A375 (cell line): ENCODE measurements around the gene PRKAA1. TPM values are rescaled to one million over a fixed set of nuclear protein-coding genes. Genes with fewer than 3 reads are reported as not detected.

ENCODE experiments used
- small RNA-seq: library from RNA; depleted of rRNA; stranded (forward); fragments of <200 nt; gene quantifications from one replicate; pipeline ENCODE3, GENCODE V24; 2014
- total RNA-seq: library from RNA; depleted of rRNA; stranded (reverse); fragments of >200 nt; shearing (Covaris generic); gene quantifications from 2 replicates; pipeline ENCODE4 v1.2.3, GENCODE V29; 2014; rRNA removed

PRKAA1 gene
- total RNA-seq: 151 and 153 TPM in 2 replicates

DNA sequence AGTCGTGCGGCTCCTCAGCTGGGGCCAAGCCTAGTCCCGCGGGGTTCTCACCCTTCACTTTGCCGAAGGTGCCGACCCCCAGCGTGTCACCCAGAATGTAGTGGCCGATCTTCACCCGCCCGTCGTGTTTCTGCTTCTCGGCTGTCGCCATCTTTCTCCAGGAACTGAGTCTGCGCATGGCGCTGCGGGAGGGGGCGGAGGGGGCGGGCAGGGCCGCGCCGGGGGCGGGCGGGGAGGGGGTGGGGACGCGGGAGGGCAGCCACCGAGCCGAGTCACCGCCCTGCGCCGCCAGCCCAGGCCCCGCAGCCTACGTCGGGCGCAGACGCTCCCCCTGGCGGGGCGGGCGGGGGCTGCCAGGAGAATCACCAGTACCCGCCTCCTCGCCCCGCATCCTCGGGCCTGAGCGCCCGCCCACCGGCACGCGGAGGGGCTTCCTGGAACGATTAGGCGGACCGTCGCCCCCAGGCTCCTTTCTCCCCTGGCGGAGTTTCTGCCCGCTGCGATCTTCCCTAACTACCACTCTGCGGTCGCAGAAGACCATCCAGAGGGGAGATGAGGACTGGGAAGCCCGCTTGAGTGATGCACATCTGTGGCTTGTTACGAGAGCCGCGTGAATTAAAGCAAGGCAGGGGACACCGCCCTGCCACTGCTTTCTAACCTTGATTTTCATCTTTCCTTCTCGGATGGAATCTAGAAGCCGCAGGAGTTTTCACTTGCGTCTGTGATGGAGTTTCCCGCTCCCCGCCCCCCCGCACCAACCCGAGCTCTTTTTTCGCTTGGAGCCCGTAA is at the start of gene PRKAA1:
TSS of gene PRKAA1 (minus strand) at position 363 of the 789 bp plus-strand sequence. CDS start at position 178, 185 bp downstream.

DNA sequence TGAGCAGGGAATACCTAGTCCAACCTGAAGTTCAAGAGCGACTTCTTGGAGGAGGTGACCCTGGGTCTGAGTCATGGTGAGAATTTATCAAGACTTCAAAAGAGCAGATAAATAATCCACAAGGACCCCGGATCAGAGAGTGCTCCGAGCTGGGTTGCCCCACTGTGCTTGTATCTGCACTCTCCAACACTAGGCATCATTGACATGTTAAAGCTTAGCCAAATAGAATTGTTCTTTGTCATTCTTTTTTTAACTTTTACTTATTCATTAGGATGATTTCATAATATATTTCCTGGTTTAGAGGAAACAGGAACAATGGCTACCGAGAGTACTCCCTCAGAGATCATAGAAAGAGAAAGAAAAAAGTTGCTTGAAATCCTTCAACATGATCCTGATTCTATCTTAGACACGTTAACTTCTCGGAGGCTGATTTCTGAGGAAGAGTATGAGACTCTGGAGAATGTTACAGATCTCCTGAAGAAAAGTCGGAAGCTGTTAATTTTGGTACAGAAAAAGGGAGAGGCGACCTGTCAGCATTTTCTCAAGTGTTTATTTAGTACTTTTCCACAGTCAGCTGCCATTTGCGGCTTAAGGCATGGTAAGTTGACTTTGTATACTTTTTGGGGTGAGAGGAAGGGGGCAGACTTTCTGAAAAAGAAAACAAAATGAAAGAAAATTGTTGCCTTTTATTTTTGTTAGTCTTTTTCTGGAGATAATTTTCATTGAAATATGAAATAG is 43.1 kb upstream of the PRKAA1 start, which contains the start of gene CARD6:
TSS of gene CARD6 (plus strand) at position 300 of the 738 bp plus-strand sequence. CDS start at position 316, 16 bp downstream.

DNA sequence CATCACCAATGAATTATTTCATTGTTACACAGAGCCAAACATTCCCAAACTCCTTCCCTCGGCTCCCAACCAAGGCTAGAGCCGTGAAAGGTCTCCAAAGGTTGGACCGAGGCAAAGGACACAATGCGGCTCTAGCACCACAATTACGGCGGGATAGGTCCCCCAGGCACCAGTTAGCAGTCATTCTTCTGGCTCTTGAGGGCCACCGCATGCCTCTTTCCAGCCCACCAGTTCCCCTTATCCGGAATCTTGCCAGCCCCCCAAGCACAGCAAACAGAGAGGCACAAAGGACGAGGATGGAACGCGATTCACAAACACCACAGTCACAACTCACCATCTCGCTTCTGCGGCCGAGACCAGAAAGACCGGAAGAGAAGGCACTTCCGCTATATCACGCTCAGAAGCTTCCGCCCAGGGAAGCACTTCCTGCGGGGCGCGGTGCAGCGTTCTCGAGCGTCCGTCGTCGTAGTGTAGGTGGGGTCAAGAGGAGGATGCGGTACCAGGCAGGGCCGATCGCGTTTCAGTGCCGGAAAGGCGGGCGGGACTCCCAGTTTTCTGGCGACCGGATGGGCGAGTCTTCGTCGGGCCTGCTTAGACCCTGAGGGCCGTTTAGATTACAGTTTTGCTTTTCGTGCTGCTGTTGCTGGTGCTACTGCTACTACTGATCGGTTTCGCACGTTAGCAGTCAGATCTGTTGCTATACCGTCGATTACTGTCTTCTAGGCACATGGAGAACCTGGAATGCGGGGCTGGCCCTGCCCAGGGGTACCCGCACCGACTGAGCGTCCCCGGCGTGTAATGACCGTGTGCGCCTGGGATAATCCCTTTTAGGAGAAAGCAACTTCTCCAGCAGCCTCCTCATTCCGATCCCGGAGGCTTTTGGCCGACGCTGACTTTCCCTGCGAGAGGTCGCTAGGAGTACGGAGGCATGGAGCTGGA is 36.9 kb upstream of the PRKAA1 start, which contains the start of gene RPL37:
TSS of gene RPL37 (minus strand) at position 374 of the 939 bp plus-strand sequence. CDS start at position 337, 37 bp downstream.

DNA sequence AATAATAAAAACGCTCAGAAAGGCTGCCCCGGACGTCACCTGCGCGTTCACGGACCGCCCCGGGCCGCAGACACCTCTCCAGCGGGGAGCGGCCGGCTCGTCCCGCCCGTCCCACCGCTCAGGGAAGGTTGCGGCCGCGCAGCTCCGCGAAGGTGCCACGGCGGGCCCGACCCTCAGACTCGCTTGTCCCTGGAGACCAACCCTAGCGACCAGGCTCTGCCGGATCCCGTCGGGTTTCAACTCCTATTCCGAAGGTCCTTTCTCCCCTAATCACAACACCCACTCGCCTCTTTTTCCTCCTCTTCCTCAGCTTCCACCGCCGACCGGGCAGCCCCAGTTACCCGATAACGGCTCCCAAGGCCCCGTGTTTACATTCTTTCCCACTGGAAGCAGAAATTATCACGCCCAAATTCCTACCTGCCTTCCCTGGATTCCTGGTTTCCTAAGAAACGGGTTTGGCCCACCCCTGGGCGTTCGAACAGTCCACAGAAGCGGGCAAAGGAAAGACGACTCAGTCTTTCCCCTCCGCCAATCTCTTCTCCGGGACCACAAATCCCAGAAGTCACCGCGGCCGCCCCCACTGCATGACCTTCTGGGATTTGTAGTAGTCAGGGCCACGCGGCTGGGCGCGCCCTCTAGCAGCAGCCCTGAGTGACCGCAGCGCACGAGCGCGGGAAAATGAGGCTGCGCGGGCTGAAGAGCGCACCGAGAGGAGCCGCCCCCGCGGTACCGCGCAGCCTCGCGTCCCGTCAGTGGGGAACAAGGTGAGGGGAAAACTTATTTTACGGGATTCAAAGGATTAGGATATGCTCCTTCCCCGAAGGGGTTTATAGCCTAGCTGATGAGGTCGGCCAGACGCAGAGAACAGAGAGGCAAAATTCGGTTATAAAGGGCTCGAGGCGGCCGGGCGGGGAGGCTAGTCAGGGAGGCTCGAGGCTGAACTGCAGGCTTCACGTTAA is 42.5 kb downstream of the PRKAA1 start, which contains the start of gene TTC33:
TSS of gene TTC33 (minus strand) at position 555 of the 959 bp plus-strand sequence. CDS start 8,943 bp downstream, outside the sequence.

Small RNA genes within 50 kb of the gene (small RNA-seq; reads per million reads assigned to genes)
- not detected for gene RF00191
- 74.8 reads per million, percentile 95 among the genes with 10 or more reads in this experiment for gene SNORD72

Other genes with a start within 250 kb of the PRKAA1 start
- gene PTGER4, start 118.5 kb downstream of the PRKAA1 start, total RNA-seq: 2.3 and 3.3 TPM in 2 replicates
- 17.0 and 17.2 TPM in 2 replicates for gene TTC33, start 42.4 kb downstream of the PRKAA1 start, total RNA-seq
- gene RPL37, start 36.8 kb upstream of the PRKAA1 start, total RNA-seq: 4,476 and 4,732 TPM in 2 replicates
- gene CARD6, start 43.0 kb upstream of the PRKAA1 start, total RNA-seq: 1.2 and 1.4 TPM in 2 replicates
- 0.11 TPM in 1 of 2 replicates, not detected in the other for gene C7, start 111.1 kb upstream of the PRKAA1 start, total RNA-seq